ENCODE measurements around the gene UPB1. TPM values are rescaled to one million over a fixed set of nuclear protein-coding genes. Genes with fewer than 3 reads are reported as not detected.
"Not testable (repeated sequence)": the region's sequence is repeated elsewhere in the genome, so short reads cannot be mapped to it uniquely, and the experiment has no call there.

UPB1 gene
- total RNA-seq, 1 donor from 2014 or later = 0.35 TPM

GRCh38 chr22:24474649-24475255, 20.4 kb upstream of the UPB1 start:
- DNase-seq (ENCODE audit: extremely low read depth, low read depth, low spot score) = no peak

GRCh38 chr22:24481641-24482040, 13.5 kb upstream of the UPB1 start:
- no peak for DNase-seq (ENCODE audit: extremely low read depth, low read depth, low spot score)

- DNase-seq (ENCODE audit: extremely low read depth, low read depth, low spot score) = no peak
Observed at GRCh38 chr22:24482575-24482974, 12.6 kb upstream of the UPB1 start.

DNA sequence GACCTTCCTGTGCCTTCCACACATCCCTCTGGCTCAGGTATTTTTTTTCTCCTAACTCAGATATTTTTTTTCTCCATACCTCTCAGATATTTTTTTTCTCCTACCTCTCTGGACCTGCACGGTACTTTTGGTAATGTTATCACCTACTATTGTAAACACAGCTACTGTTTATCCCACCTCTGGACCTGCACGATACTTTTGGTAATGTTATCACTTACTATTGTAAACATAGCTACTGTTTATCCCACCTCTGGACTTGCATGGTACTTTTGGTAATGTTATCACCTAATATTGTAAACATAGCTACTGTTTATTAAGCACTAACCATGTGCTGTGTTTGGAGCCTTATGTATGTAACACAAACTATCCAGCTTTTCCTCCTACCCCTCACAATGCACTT, 12.1 kb upstream of the UPB1 start:
- no peak for DNase-seq (ENCODE audit: extremely low read depth, low read depth, low spot score)

- no peak for DNase-seq (ENCODE audit: extremely low read depth, low read depth, low spot score)
Observed at GRCh38 chr22:24483976-24484545, 11.1 kb upstream of the UPB1 start.

DNA sequence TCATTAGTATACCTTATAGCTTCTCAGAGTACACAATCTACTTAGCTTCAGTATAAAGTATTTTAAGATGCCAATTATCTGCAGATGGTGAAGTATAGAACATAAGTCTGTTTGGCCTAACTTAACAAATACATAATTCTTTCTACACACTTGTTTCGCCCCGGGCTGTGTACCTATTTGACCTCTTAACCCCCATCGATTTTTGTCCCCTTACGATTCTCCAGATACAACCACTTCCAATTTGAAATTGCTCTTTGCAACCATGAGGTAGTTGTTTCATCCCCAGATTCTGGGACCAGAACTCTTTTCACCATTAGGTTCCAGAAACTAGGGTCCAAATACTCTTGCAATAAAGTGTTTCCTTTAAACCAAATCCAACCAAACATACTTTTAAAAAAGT, 10.0 kb upstream of the UPB1 start:
- DNase-seq (ENCODE audit: extremely low read depth, low read depth, low spot score) = no peak

GRCh38 chr22:24485608-24486007, 9.5 kb upstream of the UPB1 start:
- DNase-seq (ENCODE audit: extremely low read depth, low read depth, low spot score) = no peak

DNA sequence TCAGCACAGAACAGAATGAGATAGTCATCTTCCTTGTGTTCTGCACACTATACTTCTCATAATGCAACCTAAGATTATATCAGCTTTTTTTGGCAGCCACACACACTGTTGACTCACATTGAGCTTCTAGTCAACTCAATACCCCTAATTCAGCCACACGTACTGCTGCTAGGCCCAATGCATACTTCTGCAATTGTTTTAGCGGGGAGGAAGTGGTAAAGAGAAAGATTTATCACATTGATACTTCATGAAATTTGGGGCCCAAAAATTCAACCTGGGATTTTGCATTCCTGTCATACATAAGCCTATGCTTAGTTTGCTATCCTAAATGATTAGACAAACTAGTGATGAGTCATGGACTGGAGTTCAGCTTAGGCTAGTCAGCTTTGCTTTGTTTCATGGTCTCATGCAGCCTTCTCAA, 8.6 kb upstream of the UPB1 start:
- DNase-seq (ENCODE audit: extremely low read depth, low read depth, low spot score) = no peak

DNA sequence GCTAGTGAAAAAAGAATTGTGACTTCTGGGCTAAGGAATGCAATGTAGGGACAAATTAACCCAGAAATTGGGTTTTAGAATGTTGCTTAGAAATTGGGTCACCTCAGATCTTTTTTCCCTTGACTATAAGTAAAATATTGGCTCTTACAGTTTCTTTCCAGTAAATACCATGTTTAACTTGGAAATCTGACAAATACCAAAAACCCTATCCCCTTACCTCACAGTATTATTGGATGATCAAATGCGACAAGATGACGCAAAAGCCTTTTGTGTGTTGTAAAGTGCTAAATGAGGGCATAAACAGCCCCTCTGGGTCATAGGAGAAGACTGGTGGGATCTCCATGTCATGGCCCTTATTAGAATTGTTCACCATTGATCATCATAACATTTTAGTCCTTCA, 6.1 kb upstream of the UPB1 start:
- DNase-seq (ENCODE audit: extremely low read depth, low read depth, low spot score) = no peak

GRCh38 chr22:24489434-24489833, 5.7 kb upstream of the UPB1 start:
- not testable (repeated sequence) for DNase-seq (ENCODE audit: extremely low read depth, low read depth, low spot score)

DNA sequence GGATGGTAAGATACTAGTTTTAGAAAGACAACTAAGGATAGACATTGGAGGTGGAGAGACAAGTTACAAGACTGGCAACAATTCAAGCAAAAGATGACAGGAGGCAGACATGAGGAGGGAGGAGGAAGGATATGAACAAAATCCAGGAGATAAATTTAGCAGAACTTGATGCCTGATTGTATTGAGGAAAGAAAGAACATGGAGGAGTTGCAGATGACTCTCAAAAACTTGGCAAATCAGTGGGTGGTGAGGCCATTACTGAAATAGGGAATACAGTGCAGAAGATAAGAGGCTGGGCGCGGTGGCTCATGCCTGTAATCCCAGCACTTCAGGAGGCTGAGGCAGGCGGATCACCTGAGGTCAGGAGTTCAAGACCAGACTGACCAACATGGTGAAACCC, 2.7 kb upstream of the UPB1 start:
- no peak for DNase-seq (ENCODE audit: extremely low read depth, low read depth, low spot score)

DNA sequence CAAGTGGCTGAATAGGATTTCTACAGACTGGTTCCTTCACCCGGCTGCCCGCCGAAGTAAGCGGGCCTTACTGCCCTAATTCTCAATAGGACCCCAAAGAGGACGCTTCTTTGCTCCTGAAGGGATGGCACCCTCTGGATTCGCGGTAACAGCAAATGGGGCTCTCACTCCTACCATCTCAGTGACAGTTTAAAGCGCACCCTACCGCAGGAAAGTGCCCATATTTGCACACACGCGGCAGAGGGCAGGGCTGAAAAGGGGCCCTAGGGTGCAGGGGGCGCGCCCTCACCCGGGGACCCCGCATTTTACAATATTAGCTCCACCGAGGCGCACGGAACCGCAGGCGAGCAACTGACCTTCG, 985 bp upstream of the UPB1 start:
- DNase-seq (ENCODE audit: extremely low read depth, low read depth, low spot score) = no peak

DNA sequence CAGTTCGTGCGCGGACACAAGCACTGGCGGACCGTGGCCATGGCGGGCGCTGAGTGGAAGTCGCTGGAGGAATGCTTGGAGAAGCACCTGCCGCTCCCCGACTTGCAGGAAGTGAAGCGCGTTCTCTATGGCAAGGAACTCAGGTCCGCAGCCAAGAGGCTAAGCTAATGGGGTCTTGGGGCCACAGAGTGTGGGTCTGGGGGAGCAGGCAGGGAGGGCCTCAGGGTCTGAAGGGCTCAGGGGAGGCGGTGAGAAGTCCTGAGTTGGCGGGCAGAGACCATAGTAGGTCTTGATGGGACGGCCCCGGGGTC, 188 bp downstream of the UPB1 start:
- no peak for DNase-seq (ENCODE audit: extremely low read depth, low read depth, low spot score)

GRCh38 chr22:24496234-24496633, 1.1 kb downstream of the UPB1 start:
- DNase-seq (ENCODE audit: extremely low read depth, low read depth, low spot score) = no peak

GRCh38 chr22:24496661-24497060, 1.5 kb downstream of the UPB1 start:
- no peak for DNase-seq (ENCODE audit: extremely low read depth, low read depth, low spot score)

GRCh38 chr22:24497841-24498258, 2.7 kb downstream of the UPB1 start:
- no peak for DNase-seq (ENCODE audit: extremely low read depth, low read depth, low spot score)

DNA sequence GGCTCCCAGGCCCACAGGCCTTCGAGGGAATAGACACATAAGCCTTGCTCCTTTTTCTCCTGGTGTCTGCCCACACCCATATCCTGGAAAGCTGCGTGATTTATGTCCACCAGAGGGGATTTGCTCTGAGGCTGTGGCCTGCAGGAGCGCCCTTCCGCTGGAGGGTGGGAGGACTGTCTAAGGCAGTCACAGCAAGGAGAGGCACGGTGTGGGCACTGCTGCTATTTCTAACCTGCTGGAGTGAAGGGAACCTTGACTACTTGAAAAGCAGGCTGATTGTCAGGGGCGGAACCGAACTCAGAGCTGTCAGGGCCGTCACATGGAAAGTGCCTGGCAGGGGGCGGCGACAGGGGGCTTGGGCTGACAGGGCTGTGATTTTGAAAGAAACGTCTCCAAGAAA, 3.7 kb downstream of the UPB1 start:
- no peak for DNase-seq (ENCODE audit: extremely low read depth, low read depth, low spot score)

DNA sequence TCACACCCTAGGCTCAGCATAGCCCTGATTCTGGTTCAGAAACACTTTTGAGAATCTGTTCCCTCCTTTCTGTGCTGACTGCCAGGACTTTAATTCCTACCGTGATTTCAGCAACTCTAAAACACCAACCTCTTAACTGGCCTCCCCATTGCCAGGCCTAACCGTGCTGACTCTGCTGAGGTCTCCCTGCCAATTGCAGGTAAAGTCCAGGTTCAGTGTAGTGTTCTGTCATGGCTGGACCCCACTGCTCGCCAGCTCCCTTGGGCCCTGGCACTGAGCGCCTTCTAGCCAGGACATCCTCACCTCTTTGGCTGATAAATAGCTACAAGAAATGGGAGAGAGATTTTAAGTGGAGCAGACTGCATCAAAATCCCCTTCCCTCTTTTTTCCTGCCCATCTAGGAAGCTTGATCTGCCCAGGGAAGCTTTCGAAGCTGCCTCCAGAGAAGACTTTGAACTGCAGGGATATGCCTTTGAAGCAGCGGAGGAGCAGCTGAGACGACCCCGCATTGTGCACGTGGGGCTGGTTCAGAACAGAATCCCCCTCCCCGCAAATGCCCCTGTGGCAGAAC, 4.7 kb downstream of the UPB1 start:
- no peak for DNase-seq (ENCODE audit: extremely low read depth, low read depth, low spot score)

GRCh38 chr22:24500277-24500820, 5.2 kb downstream of the UPB1 start:
- DNase-seq (ENCODE audit: extremely low read depth, low read depth, low spot score) = no peak

DNA sequence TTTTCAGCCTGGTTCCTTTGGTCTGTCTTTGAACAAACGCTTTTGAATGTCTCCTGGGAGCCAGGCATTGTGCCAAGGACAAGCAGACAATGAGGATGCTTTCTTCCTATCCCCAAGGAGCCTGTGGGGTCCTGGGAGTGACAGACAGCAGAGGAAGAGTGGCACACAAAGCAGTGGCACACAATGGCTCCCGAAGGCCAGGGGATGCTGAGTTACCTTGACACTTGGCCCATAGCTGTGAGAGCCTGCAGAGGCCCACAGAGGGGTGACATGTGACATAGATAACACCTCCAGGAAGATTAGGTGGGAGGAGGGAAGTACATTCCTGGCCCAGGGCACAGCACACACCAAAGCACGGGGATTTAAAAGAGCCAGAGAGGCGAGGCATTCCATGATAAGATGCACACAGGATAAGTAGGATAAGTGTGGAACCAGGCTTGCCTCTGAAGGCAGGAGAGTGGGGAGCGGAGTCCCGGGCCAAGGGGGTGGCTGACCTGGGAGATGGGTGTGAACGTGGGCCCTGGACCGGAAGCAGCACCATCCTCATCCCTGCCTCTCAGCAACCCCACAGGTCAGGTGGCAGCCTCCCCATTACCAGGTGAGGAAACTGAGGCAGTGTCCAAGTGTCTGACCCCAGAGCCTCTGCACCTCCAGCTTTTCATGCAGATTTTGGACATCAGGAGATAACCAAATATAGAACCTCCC, 6.3 kb downstream of the UPB1 start:
- no peak for DNase-seq (ENCODE audit: extremely low read depth, low read depth, low spot score)

DNA sequence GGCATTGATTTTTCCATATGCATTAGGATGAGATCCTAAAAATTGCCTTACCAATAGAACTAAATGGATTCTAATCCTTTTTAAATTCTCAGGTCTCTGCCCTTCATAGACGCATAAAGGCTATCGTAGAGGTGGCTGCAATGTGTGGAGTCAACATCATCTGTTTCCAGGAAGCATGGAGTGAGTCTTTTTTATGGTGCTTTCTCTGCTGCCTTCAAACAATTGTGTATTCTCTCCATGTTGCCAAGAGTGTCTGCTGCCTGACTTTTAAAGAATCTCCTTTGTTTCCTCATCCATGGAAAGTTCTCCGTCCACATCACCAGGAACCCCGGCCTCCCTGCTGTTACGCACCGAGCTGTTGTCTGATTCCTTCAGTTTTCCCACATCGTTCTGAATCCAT, 6.9 kb downstream of the UPB1 start:
- no peak for DNase-seq (ENCODE audit: extremely low read depth, low read depth, low spot score)

- DNase-seq (ENCODE audit: extremely low read depth, low read depth, low spot score) = no peak
Observed at GRCh38 chr22:24502541-24502940, 7.4 kb downstream of the UPB1 start.

Measured in glomerular endothelial cell (primary cell).